Stimulated activated CD4-positive, alpha-beta T cell treated with anti-CD3 and anti-CD28 coated beads, Interleukin-1b, Interleukin-23, amount 100 ng/mL, for 24 hours (primary cell): ENCODE results near the gene SPATA13.
A peak's percentile ranks its signal among the peaks of the same experiment; 100 is the strongest.
"Not testable (repeated sequence)": the region's sequence is repeated elsewhere in the genome, so short reads cannot be mapped to it uniquely, and the experiment has no call there.

ENCODE experiments used
- DNase-seq, 4 experiments: peaks; one replicate each; pipeline ENCODE4 v3.0.0-alpha.2; 2020; ENCODE audit warnings: low read depth in 4 of 4, low spot score in 1 of 4

SPATA13 gene

GRCh38 chr13:24194447-24194846, 33.9 kb downstream of the SPATA13 start:
- no peak for DNase-seq

- no peak for DNase-seq
These were observed 35.1 kb downstream of the SPATA13 start for GRCh38 chr13:24195626-24196025.

GRCh38 chr13:24196593-24197197, 36.2 kb downstream of the SPATA13 start:
- no peak for DNase-seq

DNA sequence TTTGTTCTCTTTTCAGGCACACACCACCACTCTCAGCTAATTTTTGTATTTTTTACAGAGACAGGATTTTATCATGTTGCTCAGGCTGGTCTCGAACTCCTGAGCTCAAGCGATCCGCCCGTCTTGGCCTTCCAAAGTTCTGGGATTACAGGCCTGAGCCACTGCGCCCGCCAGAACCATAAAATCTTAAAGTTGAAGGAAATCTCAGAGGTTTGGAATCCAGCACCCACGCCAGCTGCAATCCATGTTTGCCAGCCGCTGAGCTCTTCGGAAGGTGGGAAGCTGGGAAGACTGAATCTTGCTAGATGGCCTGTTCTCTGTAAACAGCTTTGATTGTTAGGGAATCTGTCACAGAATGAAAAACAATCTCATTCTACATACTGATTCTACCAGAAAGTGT, 38.5 kb downstream of the SPATA13 start:
- no peak for DNase-seq

DNA sequence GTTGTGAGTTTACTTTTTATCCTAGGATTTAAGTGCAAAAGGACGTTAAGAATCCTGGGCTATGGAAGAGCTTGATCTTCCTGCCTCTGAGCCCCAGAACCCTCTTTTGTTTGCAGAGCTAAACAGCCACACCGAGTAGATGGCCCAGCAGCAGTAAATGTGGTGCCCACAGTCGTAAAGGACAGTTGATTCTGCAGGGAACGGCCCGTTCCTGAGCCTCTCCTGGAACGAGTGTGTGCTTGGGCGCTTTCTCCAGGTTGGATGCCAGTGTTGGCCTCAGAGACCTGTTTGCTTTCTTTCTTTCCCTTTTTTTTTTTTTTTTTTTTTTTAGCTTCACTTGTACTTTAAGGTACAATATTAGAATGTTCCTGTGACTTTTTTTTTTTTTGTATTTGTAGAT, 41.7 kb downstream of the SPATA13 start:
- DNase-seq = no peak

- no peak for DNase-seq
These were observed 42.8 kb downstream of the SPATA13 start for GRCh38 chr13:24203273-24203672.

DNA sequence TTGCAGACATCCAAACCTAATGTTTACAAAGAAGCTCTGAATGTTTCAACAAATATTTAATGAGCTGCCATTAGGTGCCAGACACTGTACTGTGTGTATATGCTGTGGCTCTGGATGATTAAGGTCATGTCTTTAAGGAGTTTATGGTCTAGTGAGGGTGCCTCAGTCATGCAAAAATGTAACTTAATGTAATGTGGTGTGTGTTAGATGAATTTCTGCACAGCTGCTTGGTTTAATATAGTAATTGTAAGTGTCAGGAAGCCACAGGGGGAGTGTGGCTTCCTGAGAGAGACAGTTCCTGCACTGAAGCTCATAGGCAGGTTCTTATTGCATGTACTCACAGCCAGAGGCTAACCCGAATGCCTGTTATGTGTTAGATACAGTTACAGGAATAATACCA, 43.3 kb downstream of the SPATA13 start:
- no peak for DNase-seq

DNA sequence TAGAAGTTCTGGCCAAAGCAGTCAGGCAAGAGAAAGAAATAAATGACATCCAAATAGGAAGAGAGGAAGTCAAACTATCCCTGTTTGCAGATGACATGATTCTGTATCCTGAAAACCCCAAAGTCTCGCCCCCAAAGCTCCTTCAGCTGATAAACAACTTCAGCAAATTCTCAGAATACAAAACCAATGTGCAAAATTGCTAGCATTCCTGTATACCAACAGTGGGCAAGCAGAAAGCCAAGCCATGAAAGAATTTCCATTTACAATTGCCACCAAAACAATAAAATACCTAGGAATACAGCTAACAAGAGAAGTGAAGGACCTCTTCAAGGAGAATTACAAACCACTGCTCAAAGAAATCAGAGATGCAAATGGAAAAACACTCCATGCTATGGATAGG, 44.6 kb downstream of the SPATA13 start:
- not testable (repeated sequence) for DNase-seq

DNA sequence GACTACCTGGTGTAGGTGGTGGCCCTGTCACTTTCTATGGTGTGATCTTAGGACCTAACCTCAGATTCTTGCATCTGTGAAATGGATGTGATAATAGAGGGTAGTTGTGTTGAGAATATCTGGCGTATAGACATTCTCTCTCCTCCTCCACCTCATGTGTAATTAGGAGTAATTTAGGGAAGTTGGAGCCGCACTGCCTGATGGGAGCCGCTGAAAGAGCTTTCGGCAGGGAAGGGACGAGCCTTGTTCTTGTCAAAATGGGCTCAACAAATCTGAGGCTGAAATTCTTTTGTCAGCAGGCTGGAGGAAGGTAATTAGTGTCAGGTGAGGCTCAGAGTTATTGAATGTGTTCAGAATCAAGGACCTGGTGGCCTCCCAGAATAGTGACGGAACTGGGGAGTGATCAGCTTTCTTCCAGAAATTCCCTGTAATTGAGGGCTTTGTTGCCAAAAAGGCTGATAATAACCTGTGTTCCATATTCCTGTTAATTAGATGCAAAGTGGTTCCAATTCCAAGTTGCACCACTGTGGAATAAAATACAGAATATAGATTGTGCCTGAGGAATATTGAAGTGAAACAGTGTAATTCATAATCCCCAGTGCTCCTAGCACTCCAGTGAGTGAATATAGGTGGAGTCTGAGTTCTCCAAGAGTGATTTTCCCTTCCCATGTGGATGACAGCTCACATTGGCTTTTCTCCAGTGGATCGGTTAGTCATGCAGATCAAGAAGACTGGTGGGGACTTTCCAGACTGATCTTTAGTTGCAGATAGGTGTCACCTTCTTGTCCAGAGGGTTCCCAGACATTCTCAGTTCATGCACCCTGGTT, 47.5 kb downstream of the SPATA13 start:
- DNase-seq = no peak

DNA sequence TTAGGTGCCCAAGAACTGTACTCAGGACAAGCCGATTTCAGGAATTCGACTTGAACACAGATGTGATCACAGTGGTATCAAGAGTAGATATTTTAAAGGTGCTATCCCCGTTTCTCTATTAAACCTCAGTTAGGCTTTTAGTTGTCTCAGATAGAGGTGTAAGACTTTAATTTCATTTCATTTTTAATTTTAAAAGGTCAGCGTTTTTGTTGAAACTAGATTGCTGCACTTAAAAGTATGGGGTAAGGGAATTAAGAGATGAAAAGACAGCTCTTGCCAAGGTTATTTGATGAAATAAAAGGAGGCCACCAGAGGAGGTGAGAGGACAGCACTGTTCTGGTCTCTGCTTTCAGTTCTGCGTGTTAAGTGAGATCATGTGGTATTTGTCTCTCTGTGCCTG, 48.6 kb downstream of the SPATA13 start:
- no peak for DNase-seq

DNA sequence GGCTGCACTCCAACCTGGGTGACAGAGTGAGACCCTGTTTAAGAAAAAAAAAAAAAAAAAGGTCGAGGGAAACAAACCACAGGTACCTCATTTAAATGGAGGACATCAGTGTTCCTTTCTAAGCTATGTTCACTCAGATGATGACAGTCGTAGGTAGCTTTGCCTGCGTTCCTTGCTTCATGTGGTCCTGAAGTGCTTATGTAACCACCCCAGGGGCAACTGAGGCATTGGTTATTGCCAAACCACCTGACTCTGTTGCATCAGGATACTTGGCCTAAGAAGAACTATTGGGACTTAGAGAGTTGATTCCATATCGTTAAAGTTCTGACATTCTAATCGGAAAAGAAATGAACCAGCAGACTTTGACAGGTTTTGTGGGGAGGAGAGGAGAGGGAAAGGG, 51.7 kb downstream of the SPATA13 start:
- DNase-seq = no peak

DNA sequence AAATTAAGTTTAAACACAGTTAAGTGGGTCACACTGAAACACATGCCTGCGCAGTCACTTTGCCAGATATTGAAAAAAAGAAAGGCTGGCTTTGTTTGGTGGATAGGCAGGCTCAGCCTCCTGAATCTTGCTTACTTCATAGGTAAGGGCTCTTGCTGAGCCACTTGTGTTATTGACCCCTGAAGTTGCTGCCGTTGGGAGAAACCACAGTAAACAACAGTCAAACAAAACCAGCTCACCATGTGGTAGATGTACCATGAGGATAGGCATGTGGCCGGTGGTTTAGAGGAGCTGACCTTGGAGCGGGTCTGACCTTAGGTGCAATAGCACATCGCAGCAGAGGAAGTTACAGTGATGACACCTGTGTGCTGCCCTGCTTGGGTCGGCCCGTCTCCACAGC, 52.2 kb downstream of the SPATA13 start:
- DNase-seq = no peak

GRCh38 chr13:24213932-24214331, 53.4 kb downstream of the SPATA13 start:
- no peak for DNase-seq

DNA sequence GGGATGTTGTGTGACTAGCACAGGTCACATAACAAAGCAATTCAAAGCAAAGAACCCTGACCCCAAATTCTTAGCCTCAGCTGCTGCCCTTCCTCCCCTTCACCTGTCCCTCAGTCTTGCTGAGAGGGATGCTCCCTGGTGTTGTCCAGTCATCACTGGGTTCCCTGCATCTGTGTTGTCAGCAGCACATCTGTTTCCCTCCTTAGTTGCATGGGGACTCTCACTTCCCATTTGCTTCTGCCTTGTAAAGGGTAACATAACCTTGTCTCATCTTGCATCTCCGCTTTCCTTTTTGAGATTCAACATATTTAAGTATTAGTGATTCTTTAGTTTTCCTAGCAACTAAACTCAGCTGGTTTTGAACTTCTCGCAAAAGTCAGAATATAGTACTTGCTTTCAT, 54.0 kb downstream of the SPATA13 start:
- no peak for DNase-seq

- no peak for DNase-seq
These were observed 54.6 kb downstream of the SPATA13 start for GRCh38 chr13:24215126-24215525.

DNA sequence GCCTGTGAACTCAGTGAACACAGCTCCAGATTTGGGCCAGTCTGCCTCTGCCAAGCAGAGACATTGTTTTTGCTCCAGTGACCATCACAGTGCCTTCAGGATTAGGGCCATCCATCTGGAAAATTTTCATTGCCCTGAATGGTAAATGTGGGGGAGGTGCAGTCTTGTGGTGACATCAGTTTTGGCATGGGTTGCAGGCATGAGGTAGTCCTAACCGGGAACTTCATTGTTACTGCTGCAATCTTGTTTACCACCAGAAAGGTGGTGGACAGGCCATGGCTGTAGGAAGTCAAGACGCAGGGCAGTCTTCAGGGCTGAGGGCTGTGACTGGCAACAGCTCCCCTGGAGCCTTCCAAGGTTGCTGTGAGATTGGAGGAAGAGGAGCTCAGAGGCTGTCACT, 55.2 kb downstream of the SPATA13 start:
- DNase-seq = no peak

DNA sequence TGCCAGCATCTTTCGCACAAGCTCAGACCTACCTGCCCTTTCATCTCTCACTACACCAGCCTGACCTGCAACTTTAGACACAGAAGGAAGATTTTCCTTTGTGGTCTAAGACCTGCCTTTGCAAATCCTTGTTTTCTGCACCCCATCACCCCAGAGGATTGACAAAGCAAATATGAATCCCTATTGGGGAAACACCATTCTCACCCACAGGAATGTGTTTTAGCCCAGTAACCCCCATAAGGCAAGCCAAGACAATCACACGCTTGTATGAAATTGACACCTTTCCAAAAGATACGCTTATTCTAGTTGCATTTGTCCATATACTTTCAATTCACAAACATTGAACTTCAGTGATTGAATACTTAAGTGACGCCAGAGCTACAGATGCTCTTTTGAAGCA, 55.7 kb downstream of the SPATA13 start:
- no peak for DNase-seq

DNA sequence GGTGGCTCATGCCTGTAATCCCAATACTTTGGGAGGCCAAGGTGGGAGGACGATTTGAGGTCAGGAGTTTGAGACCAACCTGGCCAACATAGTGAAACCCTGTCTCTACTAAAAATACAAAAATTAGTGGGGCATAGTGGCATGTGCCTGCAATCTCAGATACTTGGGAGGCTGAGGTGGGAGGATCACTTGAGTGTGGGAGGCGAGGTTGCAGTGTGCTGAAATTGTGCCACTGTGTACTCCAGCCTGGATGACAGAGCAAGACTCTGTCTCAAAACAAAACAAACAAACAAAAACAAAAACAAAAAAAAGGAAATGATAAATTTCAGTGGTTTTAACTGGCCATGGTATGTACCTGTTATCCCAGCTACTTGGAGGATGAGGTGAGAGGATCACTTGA, 56.3 kb downstream of the SPATA13 start:
- DNase-seq = not testable (repeated sequence)

GRCh38 chr13:24217601-24218281, 57.2 kb downstream of the SPATA13 start:
- no peak for DNase-seq

DNA sequence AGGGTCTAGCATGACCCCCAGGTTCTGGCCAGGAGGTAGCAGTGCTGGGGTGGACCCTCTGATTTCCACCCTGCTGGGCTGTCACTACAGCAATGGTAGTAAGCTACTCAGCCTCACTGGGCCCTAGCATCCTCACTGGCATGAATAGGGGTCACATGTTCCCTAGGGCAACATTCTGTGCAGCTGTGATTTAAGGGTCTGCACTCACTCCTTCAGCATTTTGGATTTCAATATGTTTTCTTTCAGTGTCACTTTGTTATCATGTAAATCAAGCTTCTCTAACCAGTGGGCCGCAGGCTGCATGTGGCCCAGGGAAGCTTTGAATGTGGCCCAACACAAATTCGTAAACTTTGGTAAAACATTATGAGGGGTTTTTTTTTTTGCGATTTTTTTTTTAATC, 57.8 kb downstream of the SPATA13 start:
- no peak for DNase-seq

DNA sequence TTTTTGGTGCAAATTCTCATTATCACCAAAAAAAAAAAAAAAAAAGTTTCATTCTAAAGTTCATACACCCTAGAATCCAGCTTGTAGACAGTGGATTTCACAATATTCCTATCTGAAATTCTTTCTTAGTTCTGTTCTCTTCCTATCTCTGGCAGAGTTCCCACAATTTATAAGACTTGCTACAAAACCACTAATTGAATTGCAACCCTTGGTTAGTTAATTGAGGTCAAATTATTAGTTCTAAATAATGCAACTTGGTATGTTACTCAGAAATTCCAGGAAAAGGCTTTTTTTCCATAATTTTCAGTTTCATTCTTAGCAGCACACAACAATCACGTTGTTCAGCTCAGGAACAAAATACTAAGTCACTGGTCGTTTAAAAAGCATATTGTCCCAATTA, 58.5 kb downstream of the SPATA13 start:
- DNase-seq = no peak

DNA sequence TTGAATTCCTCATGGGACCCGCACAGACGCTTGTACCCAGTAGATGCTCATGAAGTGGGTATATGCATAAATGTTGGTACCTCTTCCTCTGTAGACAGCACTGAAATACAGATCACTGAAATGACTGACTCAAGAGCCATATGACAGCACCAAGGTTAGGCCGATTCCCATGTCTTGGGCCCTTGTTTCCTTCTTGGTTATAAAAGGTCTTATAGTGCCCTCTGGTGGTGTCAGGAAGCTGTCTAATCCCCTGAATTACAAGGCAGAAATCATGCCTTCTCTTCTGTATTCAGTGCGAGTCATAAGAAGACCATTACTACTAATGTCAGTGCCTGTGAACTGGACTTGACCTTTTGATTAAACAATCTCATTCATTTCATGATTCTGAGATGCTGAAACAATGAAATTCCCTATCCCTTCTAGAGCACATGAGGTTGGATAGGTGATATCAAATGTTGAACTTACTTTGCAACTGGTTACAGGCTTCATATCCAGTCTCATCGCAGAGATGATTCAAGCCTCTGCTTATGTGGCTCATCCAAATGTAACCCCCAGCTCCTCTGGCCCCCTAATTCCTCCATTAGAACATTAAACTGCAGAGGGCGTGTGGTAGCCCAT, 59.7 kb downstream of the SPATA13 start:
- peak; percentile 20 to 48 (median 24) for DNase-seq
